ENCODE data around the gene COL5A1. TPM values are rescaled to one million over a fixed set of nuclear protein-coding genes. Genes with fewer than 3 reads are reported as not detected.

The COL5A1 gene
- polyA plus RNA-seq, 3 donors: 7.0 to 53.3 (median 28.0) TPM

DNA sequence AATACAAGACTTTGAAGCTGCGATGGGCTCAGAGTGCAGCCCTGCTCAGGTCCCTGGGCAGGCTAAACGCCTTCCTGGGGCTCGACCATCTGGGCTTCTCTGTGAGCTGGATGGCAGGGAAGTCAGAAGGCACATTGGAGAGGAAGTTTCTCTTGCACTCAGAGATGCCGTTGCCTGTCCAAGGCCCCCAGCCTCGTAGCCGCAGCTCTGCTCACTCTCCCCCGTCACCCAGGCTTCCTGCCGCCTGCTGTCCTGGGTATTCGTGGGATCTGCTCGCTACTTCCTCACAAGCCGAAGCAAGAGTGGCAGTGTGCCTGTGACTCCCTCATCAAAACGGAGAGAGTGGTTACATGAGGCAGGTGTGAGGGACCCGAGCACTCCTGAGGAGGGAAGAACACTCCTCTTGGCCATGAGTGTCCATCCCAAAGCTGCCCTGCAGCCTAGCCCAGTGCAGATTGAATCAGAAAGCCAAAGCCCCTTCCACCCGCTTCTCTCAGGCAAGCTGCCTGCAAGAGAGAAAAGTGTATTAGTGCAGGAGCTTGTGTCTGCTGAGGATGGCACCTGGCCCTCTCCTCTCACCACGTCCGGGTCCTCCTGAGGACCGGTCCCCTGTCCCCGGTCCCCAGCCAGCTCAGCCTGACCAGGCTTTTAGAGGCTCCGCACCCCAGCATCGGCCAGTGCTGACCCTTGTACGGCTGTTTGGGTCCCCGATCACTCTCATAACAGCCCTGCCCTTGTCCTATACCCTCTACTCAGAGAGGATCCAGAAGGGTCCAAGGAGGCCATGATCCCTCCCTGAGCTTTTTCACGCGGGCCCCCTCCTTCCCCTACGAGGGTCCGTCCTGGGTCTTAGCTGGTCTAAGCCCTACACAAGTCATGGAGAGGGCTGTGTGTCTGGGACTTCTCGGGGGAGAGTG is 246.3 kb downstream of the COL5A1 start:
- H3K27ac ChIP-seq (ENCODE audit: low read depth, low read length): no peak overlapping the region
- WGBS, 3 donors: 60 to 74% (median 71%) methylated on average over 27 of the region's 27 CpGs

DNA sequence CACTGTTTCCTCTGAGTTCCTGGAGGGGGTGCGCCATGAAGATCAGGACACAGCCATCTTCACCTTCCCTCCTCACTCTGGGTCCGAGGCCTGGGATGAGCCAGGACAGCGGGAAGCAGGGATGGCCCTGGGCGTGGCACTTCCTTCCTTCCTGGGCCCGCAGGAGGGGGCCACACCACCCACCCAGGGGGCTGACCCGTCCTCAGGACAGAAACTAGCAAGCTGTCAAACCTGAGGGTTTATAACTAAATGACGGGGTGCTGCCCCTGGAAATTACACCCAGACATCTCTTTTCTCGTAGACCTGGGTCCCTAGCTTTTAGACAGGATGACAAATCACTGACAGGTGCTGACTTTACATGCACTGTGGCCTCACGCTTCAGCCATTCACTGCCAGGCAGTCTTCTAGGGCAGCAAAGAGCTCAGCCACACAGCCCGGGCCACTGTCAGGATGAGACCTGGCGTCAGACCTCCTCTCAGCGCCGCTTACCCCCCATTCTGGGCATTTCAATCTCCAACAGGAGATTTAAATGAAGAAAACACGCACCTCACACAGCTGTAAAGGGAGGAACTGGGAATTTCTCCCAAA is 247.1 kb downstream of the COL5A1 start:
- whole genome bisulfite sequencing, 3 donors: 70 to 81% (median 78%) methylated on average over 14 of the region's 14 CpGs
- no peak overlapping the region for H3K27ac ChIP-seq (ENCODE audit: low read depth, low read length)

DNA sequence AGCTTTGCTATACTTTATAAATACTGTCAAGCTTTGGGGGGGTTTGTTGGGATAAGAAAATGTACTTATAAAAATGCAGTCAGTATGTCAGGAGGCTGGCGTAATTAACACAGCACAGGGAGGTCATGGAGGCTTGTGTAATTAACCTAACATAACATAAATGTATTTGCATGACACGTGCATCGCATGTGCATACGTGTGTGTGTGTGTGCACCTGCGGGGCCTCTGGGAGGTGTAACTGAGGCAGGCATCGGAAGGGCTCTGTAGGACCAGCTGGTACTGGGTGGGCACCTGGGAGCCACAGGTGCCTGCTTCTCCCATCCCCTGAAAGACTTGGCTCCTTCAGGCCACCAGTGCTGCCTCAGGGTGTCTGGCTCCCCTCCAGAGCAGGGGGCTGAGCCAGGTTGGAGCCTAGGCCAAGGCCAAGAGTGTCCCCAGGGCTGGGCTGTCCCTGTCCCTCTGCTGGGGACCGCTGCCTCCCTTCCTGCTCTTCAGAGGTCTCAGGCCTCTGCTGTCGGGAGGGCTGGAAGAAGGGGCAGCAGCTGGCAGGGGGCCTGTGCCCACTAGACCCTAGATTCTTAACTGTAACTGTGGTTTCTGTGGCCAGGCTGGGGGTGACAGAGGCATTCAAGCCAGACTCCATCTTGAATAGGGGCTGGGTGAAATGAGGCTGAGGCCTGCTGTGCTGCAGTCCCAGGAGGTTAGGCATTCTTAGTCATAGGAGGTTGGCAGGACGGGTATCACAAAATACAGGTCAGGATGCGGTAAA is 248.0 kb downstream of the COL5A1 start:
- no peak overlapping the region for H3K27ac ChIP-seq (ENCODE audit: low read depth, low read length)
- 85 to 89% (median 85%) methylated on average over 10 of the region's 10 CpGs for WGBS, 3 donors

DNA sequence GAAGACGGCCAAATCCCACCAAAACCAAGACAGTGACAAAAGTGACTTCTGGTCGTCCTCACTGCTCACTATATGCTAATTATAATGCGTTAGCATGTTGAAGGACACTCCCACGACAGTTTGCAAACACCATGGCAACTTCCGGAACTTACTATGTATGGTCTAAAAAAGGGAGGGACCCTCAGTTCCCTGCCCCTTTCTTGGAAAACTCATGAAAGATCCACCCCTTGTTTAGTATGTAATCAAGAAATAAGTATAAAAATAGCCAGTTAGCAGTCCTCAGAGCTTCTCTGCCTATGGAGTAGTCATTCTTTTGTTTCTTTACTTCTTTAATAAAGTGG is 248.5 kb downstream of the COL5A1 start:
- whole genome bisulfite sequencing, 3 donors: 74 to 81% (median 75%) methylated on average over 5 of the region's 5 CpGs
- H3K27ac ChIP-seq (ENCODE audit: low read depth, low read length): no peak overlapping the region

DNA sequence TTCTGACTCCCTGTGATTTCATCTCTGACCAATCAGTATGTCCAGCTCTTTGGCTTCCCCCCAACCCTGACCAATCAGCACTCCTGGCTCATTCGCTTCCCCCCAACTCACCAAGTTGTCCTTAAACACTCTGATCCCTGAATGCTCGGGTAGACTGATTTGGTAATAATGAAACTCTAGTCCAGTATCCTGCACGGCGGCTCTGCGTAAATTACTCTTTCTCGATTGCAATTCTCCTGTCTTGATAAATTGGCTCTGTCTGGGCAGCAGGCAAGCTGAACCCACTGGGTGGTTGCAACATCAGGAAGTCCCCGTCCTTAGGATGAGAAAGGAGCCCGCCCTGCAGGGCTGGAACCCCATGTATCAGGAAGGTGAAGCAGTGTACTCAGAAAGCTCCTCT is 249.4 kb downstream of the COL5A1 start:
- WGBS, 3 donors: 57 to 64% (median 63%) methylated on average over 8 of the region's 8 CpGs
- H3K27ac ChIP-seq (ENCODE audit: low read depth, low read length): no peak overlapping the region

DNA sequence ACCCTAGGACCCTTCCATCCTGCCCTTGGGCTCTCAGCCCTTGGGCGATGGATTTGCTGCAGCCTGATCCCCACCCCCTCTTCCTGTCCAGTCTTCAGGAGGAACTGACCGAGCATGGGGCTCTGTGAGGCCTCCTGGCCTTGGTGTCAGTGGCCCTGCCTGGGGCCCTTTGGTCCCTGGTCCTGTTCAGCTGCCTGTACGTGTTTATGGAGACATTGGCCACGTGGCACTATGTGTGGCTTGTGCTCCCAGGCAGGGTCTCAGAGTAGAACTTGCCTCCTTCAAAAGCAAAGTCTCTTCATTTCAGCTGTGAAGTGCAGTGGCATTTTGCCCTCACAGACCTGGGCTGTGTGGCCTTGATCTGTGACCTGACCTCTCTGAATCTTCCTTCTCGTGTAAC is 250.1 kb downstream of the COL5A1 start:
- no peak overlapping the region for H3K27ac ChIP-seq (ENCODE audit: low read depth, low read length)
- 69 to 75% (median 74%) methylated on average over 5 of the region's 5 CpGs for WGBS, 3 donors

DNA sequence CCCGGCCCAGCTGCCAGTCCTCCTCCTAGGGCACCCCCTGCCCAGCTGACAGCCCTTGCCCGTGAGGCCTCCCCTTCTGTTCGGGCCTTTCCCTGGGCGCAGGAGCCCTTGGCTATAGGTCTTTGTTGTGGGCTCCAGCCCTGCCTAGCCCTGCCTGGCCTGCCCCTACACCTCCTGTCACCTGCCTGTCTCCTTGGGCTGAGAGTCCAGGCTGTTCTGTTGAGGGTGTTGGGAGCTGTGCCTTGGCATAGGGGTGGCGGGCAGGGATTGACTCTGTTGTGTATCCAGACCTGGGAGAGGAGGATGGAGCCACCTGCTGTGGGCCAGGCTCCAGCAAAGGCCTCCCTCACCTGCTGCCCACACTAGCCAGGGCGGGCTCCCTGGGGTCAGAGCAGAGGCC is 250.6 kb downstream of the COL5A1 start:
- WGBS, 3 donors: 91 to 94% (median 92%) methylated on average over 6 of the region's 6 CpGs
- H3K27ac ChIP-seq (ENCODE audit: low read depth, low read length): no peak overlapping the region

DNA sequence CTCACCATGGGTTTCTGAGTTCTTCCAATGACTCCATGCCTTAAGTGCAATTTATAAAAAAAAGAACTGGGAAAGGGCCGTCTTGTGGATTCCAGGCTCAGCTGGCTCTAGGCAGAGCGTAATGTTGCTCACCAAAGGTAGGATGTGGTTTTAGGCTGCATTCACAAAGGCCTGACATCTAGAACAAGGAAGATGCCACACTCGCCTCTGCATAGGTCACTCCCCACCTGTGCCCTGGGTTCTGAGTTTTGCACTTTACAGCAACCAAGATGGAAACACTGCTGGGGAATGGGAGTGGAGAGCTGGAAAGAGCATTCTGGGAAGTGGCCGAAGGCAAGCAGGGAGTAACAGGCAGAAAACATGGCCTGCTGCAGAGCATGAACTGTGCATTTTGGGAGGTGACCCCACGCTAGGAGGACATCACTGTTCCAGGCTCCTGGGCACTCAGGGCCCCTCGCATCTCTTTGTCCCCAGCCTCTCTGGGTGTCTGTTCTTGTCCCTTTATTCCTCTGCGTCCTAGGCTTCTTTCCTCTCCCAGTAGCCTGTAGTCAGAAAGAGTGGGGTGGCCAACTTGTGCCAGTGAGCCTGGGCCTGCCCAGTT is 251.3 kb downstream of the COL5A1 start:
- H3K27ac ChIP-seq (ENCODE audit: low read depth, low read length): no peak overlapping the region
- WGBS, 3 donors: 78 to 95% (median 93%) methylated on average over 7 of the region's 7 CpGs

Other genes with a start within 250 kb of the COL5A1 start
- gene FCN2, start 239.0 kb downstream of the COL5A1 start, polyA plus RNA-seq: 1 to 10 TPM in 2 of 3 donors, under 1 TPM in 1; 0.84 to 4.1 (median 3.1) TPM

Data from adipose tissue (tissue), 3 donors.